LNCaP clone FGC (cell line): ENCODE measurements around the gene PIK3R6.
"Not testable (repeated sequence)": the region's sequence is repeated elsewhere in the genome, so short reads cannot be mapped to it uniquely, and the experiment has no call there.

Experiments used
- DNase-seq: peaks from one replicate; pipeline ENCODE4 v3.0.0-alpha.2; 2011; ENCODE audit warnings: low read depth
- H3K4me3 ChIP-seq: 2 replicates; pipeline ENCODE4 v1.5.1; 2011; ENCODE audit warnings: mild to moderate bottlenecking, low read depth, low read length, control low read depth
- CTCF ChIP-seq: IDR thresholded peaks from 2 replicates; pipeline ENCODE4 v1.5.1; 2012; ENCODE audit warnings: mild to moderate bottlenecking; ENCODE audit not compliant: control insufficient read depth, insufficient read depth; ENCODE audit errors: extremely low read depth

PIK3R6 gene

GRCh38 chr17:8818047-8818446 lies 49.4 kb downstream of the PIK3R6 start:
- no peak overlapping the region for H3K4me3 ChIP-seq
- DNase-seq, result no peak
- TF ChIP-seq CTCF, result no peak

- DNase-seq, result no peak
- H3K4me3 ChIP-seq, result no peak overlapping the region
- no peak for TF ChIP-seq CTCF
These were observed 60.4 kb downstream of the PIK3R6 start for GRCh38 chr17:8806926-8807550.

- no peak overlapping the region for H3K4me3 ChIP-seq
- no peak for DNase-seq
- TF ChIP-seq CTCF, result no peak
These were observed 61.1 kb downstream of the PIK3R6 start for GRCh38 chr17:8806253-8806925.

GRCh38 chr17:8805396-8805795 lies 62.1 kb downstream of the PIK3R6 start:
- not testable (repeated sequence) for H3K4me3 ChIP-seq, DNase-seq

- no peak for DNase-seq
- TF ChIP-seq CTCF, result no peak
- no peak overlapping the region for H3K4me3 ChIP-seq
These were observed 63.7 kb downstream of the PIK3R6 start for GRCh38 chr17:8803531-8804420.

- DNase-seq, result no peak
- no peak for TF ChIP-seq CTCF
These were observed 66.2 kb downstream of the PIK3R6 start for GRCh38 chr17:8801135-8801840.

GRCh38 chr17:8800656-8801055 lies 66.8 kb downstream of the PIK3R6 start:
- DNase-seq, result no peak
- TF ChIP-seq CTCF, result no peak
- no peak overlapping the region for H3K4me3 ChIP-seq

More at GRCh38 chr17:8801135-8801840, 66.2 kb downstream of the PIK3R6 start:
- H3K4me3 ChIP-seq, result no peak overlapping the region
